Spleen (tissue), 11 donors: ENCODE measurements around the gene SOX9. TPM values are rescaled to one million over a fixed set of nuclear protein-coding genes. Genes with fewer than 3 reads are reported as not detected.

Experiments used
- DNase-seq: peaks from one replicate; pipeline ENCODE4 v3.0.0-alpha.2; 2020
- H3K27ac ChIP-seq, 8 donors: fragments of 200-600 bp; sonication (generic) in 7 of 8; 1 replicate in 4 of 8; 2 replicates in 4 of 8; pipeline versions ENCODE4 v1.5.0 to v1.8.0; 2016 to 2021; ENCODE audit warnings: inconsistent platforms in 4 of 8, mild to moderate bottlenecking in 4 of 8, moderate library complexity in 1 of 8
- H3K27me3 ChIP-seq, 7 donors: fragments of 200-600 bp; sonication (generic) in 6 of 7; replicated peaks in 1 of 7; 1 replicate in 4 of 7; 2 replicates in 3 of 7; pipeline versions ENCODE4 v1.5.0 to v1.8.0; 2016 to 2021; ENCODE audit warnings: inconsistent platforms in 3 of 7, mild to moderate bottlenecking in 1 of 7
- H3K36me3 ChIP-seq, 6 donors: fragments of 200-600 bp; sonication (generic) in 5 of 6; 1 replicate in 4 of 6; 2 replicates in 2 of 6; pipeline versions ENCODE4 v1.5.0 to v1.8.0; 2016 to 2021; ENCODE audit warnings: inconsistent platforms in 2 of 6
- H3K4me1 ChIP-seq, 6 donors: fragments of 200-600 bp; sonication (generic) in 5 of 6; 1 replicate in 3 of 6; 2 replicates in 3 of 6; pipeline versions ENCODE4 v1.5.0 to v1.8.0; 2016 to 2021; ENCODE audit warnings: inconsistent platforms in 3 of 6
- H3K4me3 ChIP-seq, 8 donors: fragments of 200-600 bp; sonication (generic) in 7 of 8; 1 replicate in 4 of 8; 2 replicates in 4 of 8; pipeline versions ENCODE4 v1.5.0 to v1.8.0; 2016 to 2021; ENCODE audit warnings: inconsistent platforms in 4 of 8, mild to moderate bottlenecking in 4 of 8, moderate library complexity in 2 of 8
- H3K9me3 ChIP-seq, 8 donors: fragments of 200-600 bp; sonication (generic) in 7 of 8; 1 replicate in 4 of 8; 2 replicates in 4 of 8; pipeline versions ENCODE4 v1.5.0 to v1.8.0; 2016 to 2021; ENCODE audit warnings: inconsistent platforms in 4 of 8
- POLR2A ChIP-seq, 3 donors: fragments of 450-650 bp; IDR thresholded peaks; one replicate each; pipeline ENCODE4 v1.5.1; 2017; ENCODE audit warnings: antibody characterized with exemption in 3 of 3, mild to moderate bottlenecking in 1 of 3
- POLR2AphosphoS5 ChIP-seq, 3 donors: sonication (generic); formaldehyde crosslinking; IDR thresholded peaks; one replicate each; pipeline ENCODE4 v1.5.1; 2017; ENCODE audit warnings: antibody characterized with exemption in 3 of 3
- WGBS, 5 donors: extraction: QIAGEN DNeasy Blood & Tissue Kit in 3 of 5; methylation state at CpG; one replicate each; pipeline versions ENCODE4 v1.1.5 to v1.1.7; 2013 to 2018; 5-methylcytosine and 5-hydroxymethylcytosine counted together
- intact Hi-C: fragments of 100-400 bp; cut with DNase I; formaldehyde crosslinking; loops from one replicate; pipeline ENCODE4 v1.15.0; 2023; ENCODE audit warnings: low total_unique reads
- polyA plus RNA-seq, 3 donors: library from polyadenylated mRNA; stranded (reverse); fragments of 200-250 nt; gene quantifications; one replicate each; pipeline ENCODE4 v1.2.1, GENCODE V29; 2013
- total RNA-seq, 7 donors: library from RNA; depleted of rRNA in 3 of 7; stranded (reverse); fragments of >200 nt in 3 of 7; fragmentation: NEBNext Ultra II Directional in 4 of 7; extraction: Animal tissue kit (Norgen Biotek cat#: 25700) in 4 of 7; gene quantifications; one replicate each; pipeline versions ENCODE4 v1.1.0 to v1.2.1, GENCODE V29; 2016 to 2021
- TF ChIP-seq, protein P1 (sequence below), 11 experiments: fragments of 200-600 bp in 7 of 11; fragments of 450-650 bp in 4 of 11; sonication (generic) in 4 of 11; IDR thresholded peaks in 8 of 11; conservative IDR thresholded peaks in 3 of 11; 1 replicate in 7 of 11; 2 replicates in 4 of 11; pipeline versions ENCODE4 v1.4.0 to v1.8.0; 2016 to 2021; ENCODE audit warnings: antibody characterized with exemption in 11 of 11, inconsistent platforms in 4 of 11, mild to moderate bottlenecking in 1 of 11
- donor health status: healthy with polysubstance abuse.
- donor health status: DM: no; HTN: no; CAD: no; lungs with moderate emphysema.
- donor health status: DM: no; HTN: no; CAD: no.
- donor health status: Bipolar disorder and iron deficiency.
- donor health status: healthy.
- donor health status: DM: no; HTN: no; CAD: no.
- donor health status: DM: yes; HTN: yes; CAD: no.

SOX9 gene
- total and polyA plus RNA-seq, 10 donors, result 0.09 to 1.0 (median 0.38) TPM; not detected in 2

DNA sequence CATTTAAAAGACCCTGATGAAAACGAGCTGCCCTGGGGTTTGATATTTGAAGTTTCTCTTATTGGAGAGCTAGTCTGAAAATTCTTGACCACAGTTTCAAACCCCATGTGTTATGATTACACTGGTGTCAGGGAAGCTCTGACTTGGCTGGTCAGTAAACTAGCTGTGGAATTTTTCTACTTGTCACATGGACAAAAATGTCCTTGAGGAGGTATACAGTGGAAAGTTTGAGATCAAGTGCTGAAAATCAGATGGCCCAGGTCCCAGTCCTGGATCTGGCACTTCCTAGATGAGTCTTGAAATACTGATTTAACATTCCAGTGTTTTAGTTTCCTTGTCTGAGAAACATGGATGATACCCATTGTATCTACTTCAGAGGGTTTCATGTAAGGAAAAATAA is 30.7 kb upstream of the SOX9 start:
- TF ChIP-seq POLR2AphosphoS5 (IDR thresholded peaks at IDR 0.05), result no peak
- TF ChIP-seq, protein P1, sequence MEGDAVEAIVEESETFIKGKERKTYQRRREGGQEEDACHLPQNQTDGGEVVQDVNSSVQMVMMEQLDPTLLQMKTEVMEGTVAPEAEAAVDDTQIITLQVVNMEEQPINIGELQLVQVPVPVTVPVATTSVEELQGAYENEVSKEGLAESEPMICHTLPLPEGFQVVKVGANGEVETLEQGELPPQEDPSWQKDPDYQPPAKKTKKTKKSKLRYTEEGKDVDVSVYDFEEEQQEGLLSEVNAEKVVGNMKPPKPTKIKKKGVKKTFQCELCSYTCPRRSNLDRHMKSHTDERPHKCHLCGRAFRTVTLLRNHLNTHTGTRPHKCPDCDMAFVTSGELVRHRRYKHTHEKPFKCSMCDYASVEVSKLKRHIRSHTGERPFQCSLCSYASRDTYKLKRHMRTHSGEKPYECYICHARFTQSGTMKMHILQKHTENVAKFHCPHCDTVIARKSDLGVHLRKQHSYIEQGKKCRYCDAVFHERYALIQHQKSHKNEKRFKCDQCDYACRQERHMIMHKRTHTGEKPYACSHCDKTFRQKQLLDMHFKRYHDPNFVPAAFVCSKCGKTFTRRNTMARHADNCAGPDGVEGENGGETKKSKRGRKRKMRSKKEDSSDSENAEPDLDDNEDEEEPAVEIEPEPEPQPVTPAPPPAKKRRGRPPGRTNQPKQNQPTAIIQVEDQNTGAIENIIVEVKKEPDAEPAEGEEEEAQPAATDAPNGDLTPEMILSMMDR (IDR thresholded peaks at IDR 0.05 in 8 of 11, conservative IDR thresholded peaks at IDR 0.05 in 3 of 11), result no peak
- TF ChIP-seq POLR2A (IDR thresholded peaks at IDR 0.05), result no peak
- intact Hi-C loops, result no loop called here

DNA sequence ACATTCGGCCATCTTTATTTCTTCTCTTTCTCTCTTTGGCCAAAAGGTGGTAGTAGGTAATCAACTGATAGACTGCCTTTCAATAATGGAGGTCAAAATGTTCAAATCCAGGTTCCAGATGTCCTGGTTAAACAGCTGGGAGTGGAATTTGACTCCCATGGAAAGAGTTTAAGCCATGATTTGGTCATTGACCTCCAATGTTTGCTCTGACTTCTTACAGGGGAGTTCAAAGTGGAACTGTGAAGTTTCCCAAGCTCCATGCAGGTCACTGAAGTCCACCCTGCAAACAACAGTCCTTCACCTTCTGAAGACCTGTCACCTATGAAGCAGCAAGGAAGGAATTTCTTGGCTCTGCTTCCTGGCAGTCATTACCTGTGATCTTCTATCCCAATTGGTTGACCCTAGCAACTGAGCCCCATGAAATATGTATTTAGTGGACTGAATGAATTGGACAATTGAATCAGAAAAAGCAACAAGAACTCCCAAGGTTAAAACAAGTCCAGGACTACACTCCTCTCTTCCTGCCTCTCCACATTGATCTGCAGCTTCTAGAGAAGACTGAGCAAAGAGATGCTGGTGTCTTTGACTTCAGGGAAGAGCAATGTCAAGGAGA is 28.0 kb upstream of the SOX9 start:
- intact Hi-C loops, result no loop called here

More for the DNA sequence above, 30.7 kb upstream of the SOX9 start:
- DNase-seq, result no peak
- 28 to 54% (median 46%) methylated on average over 1 of the region's 1 CpG for WGBS, 5 donors
- Histone ChIP-seq H3K27ac (no peak overlapping the region), H3K27me3 (no peaks in the 10 kb centered on the region), H3K4me3 (no peak overlapping the region), H3K4me1 (no peaks in the 10 kb centered on the region), H3K36me3 (no peaks in the 10 kb centered on the region), H3K9me3 (peaks cover 0 to 3% (median 0%) of the 10 kb centered on the region in 8 donors)

DNA sequence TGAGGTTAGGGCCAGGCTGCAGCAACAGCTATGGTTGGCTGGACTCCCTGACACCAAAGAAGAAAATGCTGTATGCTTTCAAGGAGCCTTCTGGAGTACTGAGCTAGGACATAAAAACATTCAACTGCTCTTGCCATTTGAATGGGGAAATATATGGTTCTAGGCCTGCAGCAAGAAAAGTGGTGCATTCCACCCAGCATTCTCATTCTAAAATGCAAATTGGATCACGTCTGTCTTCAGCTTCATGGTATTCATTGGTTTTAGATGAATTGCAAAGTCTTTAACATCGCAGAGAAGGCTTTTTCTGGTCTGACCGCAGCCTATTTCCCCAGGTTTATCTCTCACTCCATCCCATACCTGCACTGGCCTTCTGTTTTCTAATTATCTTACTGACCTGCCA is 27.1 kb upstream of the SOX9 start:
- intact Hi-C loops, result no loop called here
- no peak overlapping the region for H3K4me3 ChIP-seq
- peaks cover 0 to 9% (median 0%) of the 10 kb centered on the region in 8 donors for H3K9me3 ChIP-seq
- DNase-seq, result no peak
- no peaks in the 10 kb centered on the region for H3K4me1 ChIP-seq
- TF ChIP-seq, protein P1 (IDR thresholded peaks at IDR 0.05 in 8 of 11, conservative IDR thresholded peaks at IDR 0.05 in 3 of 11), result no peak
- no peak for TF ChIP-seq POLR2AphosphoS5 (IDR thresholded peaks at IDR 0.05)
- no peak for TF ChIP-seq POLR2A (IDR thresholded peaks at IDR 0.05)
- no peak overlapping the region for H3K27ac ChIP-seq
- no peaks in the 10 kb centered on the region for H3K36me3 ChIP-seq
- peaks cover 0 to 7% (median 0%) of the 10 kb centered on the region in 7 donors for H3K27me3 ChIP-seq
- 68 to 82% (median 76%) methylated on average over 3 of the region's 3 CpGs for WGBS, 5 donors

More for the DNA sequence above, 28.0 kb upstream of the SOX9 start:
- Histone ChIP-seq H3K27ac (no peak overlapping the region), H3K4me3 (no peak overlapping the region), H3K9me3 (peaks cover 0 to 3% (median 0%) of the 10 kb centered on the region in 8 donors), H3K36me3 (no peaks in the 10 kb centered on the region), H3K4me1 (no peaks in the 10 kb centered on the region), H3K27me3 (peaks cover 0 to 7% (median 0%) of the 10 kb centered on the region in 7 donors)
- 47 to 84% (median 70%) methylated on average over 1 of the region's 1 CpG for WGBS, 5 donors
- DNase-seq, result no peak
- TF ChIP-seq, protein P1 (IDR thresholded peaks at IDR 0.05 in 8 of 11, conservative IDR thresholded peaks at IDR 0.05 in 3 of 11), result no peak
- no peak for TF ChIP-seq POLR2A (IDR thresholded peaks at IDR 0.05)
- no peak for TF ChIP-seq POLR2AphosphoS5 (IDR thresholded peaks at IDR 0.05)

DNA sequence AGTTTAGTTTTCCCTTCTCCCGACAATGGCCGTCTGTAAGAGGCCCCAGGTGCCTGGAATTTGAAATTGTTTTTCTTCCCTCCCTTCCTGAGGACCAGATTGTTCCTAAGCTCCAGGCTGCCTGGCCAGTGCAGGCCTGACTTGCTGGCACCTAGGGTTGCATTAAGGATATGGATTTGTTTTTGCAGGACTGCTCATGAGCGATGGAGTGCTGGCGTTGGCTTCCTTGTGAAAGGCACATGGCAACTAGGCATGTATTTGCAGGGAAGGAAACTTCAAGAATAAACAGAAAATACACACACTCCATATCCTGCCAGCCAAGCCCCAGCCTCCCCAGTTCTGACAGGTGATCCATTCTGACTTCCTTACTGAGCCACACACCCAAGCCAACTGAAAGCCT is 25.5 kb upstream of the SOX9 start:
- Histone ChIP-seq H3K27me3 (peaks cover 0 to 10% (median 0%) of the 10 kb centered on the region in 7 donors), H3K9me3 (peaks cover 0 to 9% (median 0%) of the 10 kb centered on the region in 8 donors), H3K36me3 (no peaks in the 10 kb centered on the region), H3K4me1 (no peaks in the 10 kb centered on the region), H3K4me3 (no peak overlapping the region), H3K27ac (no peak overlapping the region)
- WGBS, 5 donors, result 52 to 68% (median 59%) methylated on average over 4 of the region's 4 CpGs
- DNase-seq, result no peak
- TF ChIP-seq POLR2AphosphoS5 (IDR thresholded peaks at IDR 0.05) (no peak), POLR2A (IDR thresholded peaks at IDR 0.05) (no peak)
- TF ChIP-seq, protein P1 (IDR thresholded peaks at IDR 0.05 in 8 of 11, conservative IDR thresholded peaks at IDR 0.05 in 3 of 11), result no peak
- intact Hi-C loops, result no loop called here
